Stimulated activated CD4-positive, alpha-beta T cell treated with anti-CD3 and anti-CD28 coated beads, Interleukin-1b, Interleukin-23, amount 100 ng/mL, for 4 hours (primary cell): Measurements from ENCODE around the gene PKHD1.
"Not testable (repeated sequence)": the region's sequence is repeated elsewhere in the genome, so short reads cannot be mapped to it uniquely, and the experiment has no call there.

Source experiments
- DNase-seq, 2 donors: peaks; one replicate each; pipeline ENCODE4 v3.0.0-alpha.2; 2020; ENCODE audit warnings: low read depth in 2 of 2

PKHD1 gene

GRCh38 chr6:51927450-51927849 lies 160.0 kb downstream of the PKHD1 start:
- DNase-seq = no peak

GRCh38 chr6:51926125-51926524 lies 161.3 kb downstream of the PKHD1 start:
- DNase-seq = no peak

- not testable (repeated sequence) for DNase-seq
Observed at GRCh38 chr6:51922479-51922878, 164.9 kb downstream of the PKHD1 start.

GRCh38 chr6:51918347-51918746 lies 169.1 kb downstream of the PKHD1 start:
- DNase-seq = not testable (repeated sequence)

GRCh38 chr6:51915098-51915497 lies 172.3 kb downstream of the PKHD1 start:
- no peak for DNase-seq

GRCh38 chr6:51913265-51913664 lies 174.1 kb downstream of the PKHD1 start:
- no peak for DNase-seq

GRCh38 chr6:51910851-51911250 lies 176.6 kb downstream of the PKHD1 start:
- DNase-seq = no peak

- DNase-seq = no peak
Observed at GRCh38 chr6:51908243-51908642, 179.2 kb downstream of the PKHD1 start.

GRCh38 chr6:51901766-51902764 lies 185.3 kb downstream of the PKHD1 start:
- no peak for DNase-seq

- no peak for DNase-seq
Observed at GRCh38 chr6:51893366-51893765, 194.0 kb downstream of the PKHD1 start.

- no peak for DNase-seq
Observed at GRCh38 chr6:51892750-51893149, 194.7 kb downstream of the PKHD1 start.

- DNase-seq = no peak
Observed at GRCh38 chr6:51892339-51892738, 195.1 kb downstream of the PKHD1 start.

- DNase-seq = no peak
Observed at GRCh38 chr6:51891784-51892183, 195.6 kb downstream of the PKHD1 start.

GRCh38 chr6:51887859-51888258 lies 199.6 kb downstream of the PKHD1 start:
- no peak for DNase-seq

GRCh38 chr6:51885957-51886356 lies 201.5 kb downstream of the PKHD1 start:
- no peak for DNase-seq

GRCh38 chr6:51868591-51869355 lies 218.6 kb downstream of the PKHD1 start:
- DNase-seq = no peak

- DNase-seq = no peak
Observed at GRCh38 chr6:51866867-51867266, 220.5 kb downstream of the PKHD1 start.

- no peak for DNase-seq
Observed at GRCh38 chr6:51865996-51866395, 221.4 kb downstream of the PKHD1 start.

GRCh38 chr6:51865176-51865575 lies 222.2 kb downstream of the PKHD1 start:
- DNase-seq = no peak

- no peak for DNase-seq
Observed at GRCh38 chr6:51857134-51857533, 230.3 kb downstream of the PKHD1 start.

- DNase-seq = no peak
Observed at GRCh38 chr6:51856508-51856907, 230.9 kb downstream of the PKHD1 start.

GRCh38 chr6:51855310-51856082 lies 231.9 kb downstream of the PKHD1 start:
- peak in 1 of 2 donors; percentile 2 for DNase-seq
